ENCODE results near the gene PHLDA2. TPM values are rescaled to one million over a fixed set of nuclear protein-coding genes. Genes with fewer than 3 reads are reported as not detected.
A peak's percentile ranks its signal among the peaks of the same experiment; 100 is the strongest.
"Not testable (repeated sequence)": the region's sequence is repeated elsewhere in the genome, so short reads cannot be mapped to it uniquely, and the experiment has no call there.

Gene PHLDA2
- polyA plus RNA-seq, 1 of the 3 experiments (the other 2 are of a cell fraction), result 23.6 TPM

DNA sequence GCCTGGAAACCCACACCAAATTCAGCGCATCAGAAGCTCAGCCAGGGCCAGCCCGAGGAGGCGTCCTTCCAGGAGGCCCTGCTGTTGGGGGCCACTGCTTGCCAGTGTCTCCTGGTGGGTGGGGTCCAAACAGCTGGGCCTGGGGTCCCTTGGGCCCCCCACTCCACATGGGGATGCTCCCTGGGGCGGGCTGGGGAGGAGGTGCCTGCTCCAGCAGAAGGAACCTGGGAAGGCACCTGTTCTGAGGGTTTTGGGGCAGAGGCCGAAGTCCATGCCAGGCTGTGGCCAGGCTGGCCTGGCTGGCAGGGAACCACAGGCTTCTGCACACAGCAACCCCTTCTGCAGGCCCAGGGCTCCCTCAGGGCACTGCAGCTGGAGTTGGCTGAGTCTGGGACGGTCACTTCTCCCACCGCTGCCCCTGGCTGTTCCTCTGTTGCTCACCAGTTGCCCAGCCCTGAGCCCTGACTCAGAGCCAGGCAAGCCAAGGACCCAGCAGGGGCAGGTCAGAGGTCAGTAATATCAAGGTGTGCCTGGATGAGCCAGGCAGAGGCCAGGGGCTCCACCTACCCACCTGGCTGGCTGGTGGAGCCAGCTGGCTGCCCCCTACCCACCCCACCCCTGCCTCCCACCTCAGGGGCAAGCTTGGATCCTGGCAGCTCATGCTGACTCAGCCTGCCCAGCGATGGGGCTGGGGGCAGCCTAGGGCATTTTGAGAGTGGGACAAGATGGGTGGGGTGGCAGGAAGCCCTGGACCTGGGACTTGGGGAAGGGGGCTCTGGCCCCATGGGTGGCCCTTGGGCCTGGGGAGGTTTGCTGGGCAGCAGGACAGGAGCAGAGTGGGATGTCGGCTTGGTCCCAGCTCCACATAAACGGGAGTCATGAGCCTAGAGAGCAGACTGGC, 12.0 kb upstream of the PHLDA2 start:
- CTCF ChIA-PET, result interaction anchor here (1.1 to 4.2 kb wide), 6 partner anchors 12 to 410 kb away, joined by 3 to 27 read pairs (median 6); partner anchors contain the start of gene PHLDA2
- WGBS (ENCODE audit: low lambda C conversion rate), result 51% methylated on average over 3 of the region's 10 CpGs

DNA sequence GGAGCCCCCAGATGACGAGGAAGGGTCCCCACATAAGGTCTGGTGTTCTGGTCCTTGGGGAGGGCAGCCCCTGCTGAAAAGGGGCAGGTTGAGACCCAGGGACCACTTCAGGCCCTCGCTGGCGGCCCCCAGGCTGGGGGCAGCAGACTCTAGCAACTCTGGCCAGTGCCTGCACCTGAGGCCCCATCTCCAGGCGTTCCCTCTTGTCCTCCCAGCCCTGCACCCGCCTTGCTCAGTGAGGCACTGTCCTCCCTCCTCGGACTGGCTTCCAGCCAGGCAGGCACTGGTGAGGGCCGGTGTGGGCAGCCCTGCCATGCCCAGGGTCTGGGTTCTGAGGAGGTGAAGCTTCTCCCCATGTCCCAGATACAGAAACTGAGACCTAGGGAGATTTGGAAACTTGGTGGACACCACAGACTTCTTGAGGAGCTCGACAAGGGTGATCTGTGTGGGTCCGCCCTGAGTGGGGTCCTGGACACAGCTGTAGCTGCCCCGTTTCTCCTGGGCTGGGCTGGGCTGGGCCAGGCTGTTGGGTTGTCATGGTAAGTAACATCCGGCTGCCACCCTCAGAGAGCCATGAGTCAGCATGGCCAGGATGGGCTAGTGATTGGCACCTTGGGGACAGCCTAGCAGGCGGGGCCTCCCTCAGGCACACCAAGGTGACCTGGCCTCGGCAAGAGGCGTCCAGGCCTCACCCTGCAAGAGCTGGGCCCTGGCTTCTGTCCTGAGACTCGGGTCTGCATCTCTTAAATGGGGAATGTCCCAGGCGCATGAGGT, 11.1 kb upstream of the PHLDA2 start:
- Histone ChIP-seq H4K20me1 (ENCODE audit: insufficient read depth) (no peaks in the 10 kb centered on the region), H3K27me3 (ENCODE audit: insufficient read depth) (no peaks in the 10 kb centered on the region), H3K9me3 (0 out of 2 replicates have a peak, but pooled peaks cover 6% of the 10 kb centered on the region), H3F3A (replicated peaks; ENCODE audit: insufficient read depth) (peaks cover 16% of the 10 kb centered on the region), H3K9me2 (no peaks in the 10 kb centered on the region), H3K27ac (ENCODE audit: low read depth in 2 of 2, low read length in 1 of 2) (peak overlapping the region in 1 of 2 experiments; percentile 8; a peak in 1 of 4 replicates), H3K9ac (no peak overlapping the region), H3K4me3 (ENCODE audit: low read depth in 2 of 2, low read length in 1 of 2) (no peak overlapping the region), H3K4me2 (no peak overlapping the region), H3K36me3 (replicated peaks in 1 of 2; ENCODE audit: control insufficient read depth in 1 of 2, insufficient read depth in 2 of 2, low read length in 1 of 2) (peaks cover 12 to 24% of the 10 kb centered on the region in 2 experiments), H2AFZ (ENCODE audit: low read depth) (no peak overlapping the region), H3K4me1 (ENCODE audit: control insufficient read depth in 1 of 2, insufficient read depth in 2 of 2, low read depth in 1 of 2, low read length in 1 of 2) (peaks cover 0 to 25% of the 10 kb centered on the region in 2 experiments; a peak in 1 of 4 replicates), H3K79me2 (ENCODE audit: insufficient read depth) (no peaks in the 10 kb centered on the region)
- ChIA-PET POLR2A (no interaction called here), CTCF (interaction anchor here (1.2 to 4.2 kb wide), 7 partner anchors 11 to 409 kb away, joined by 3 to 27 read pairs (median 7); partner anchors contain the start of gene PHLDA2)
- 77% methylated on average over 9 of the region's 16 CpGs for WGBS (ENCODE audit: low lambda C conversion rate)
- DNase-seq, result peak; percentile 30
- TF ChIP-seq, protein P1, sequence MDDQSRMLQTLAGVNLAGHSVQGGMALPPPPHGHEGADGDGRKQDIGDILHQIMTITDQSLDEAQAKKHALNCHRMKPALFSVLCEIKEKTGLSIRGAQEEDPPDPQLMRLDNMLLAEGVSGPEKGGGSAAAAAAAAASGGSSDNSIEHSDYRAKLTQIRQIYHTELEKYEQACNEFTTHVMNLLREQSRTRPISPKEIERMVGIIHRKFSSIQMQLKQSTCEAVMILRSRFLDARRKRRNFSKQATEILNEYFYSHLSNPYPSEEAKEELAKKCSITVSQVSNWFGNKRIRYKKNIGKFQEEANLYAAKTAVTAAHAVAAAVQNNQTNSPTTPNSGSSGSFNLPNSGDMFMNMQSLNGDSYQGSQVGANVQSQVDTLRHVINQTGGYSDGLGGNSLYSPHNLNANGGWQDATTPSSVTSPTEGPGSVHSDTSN (IDR thresholded peaks at IDR 0.05), result peak; percentile 57
- no peak for TF ChIP-seq FOSL2 (IDR thresholded peaks at IDR 0.05; ENCODE audit: borderline replicate concordance, low read depth)

More for the DNA sequence above, 12.0 kb upstream of the PHLDA2 start:
- Histone ChIP-seq H2AFZ (ENCODE audit: low read depth) (no peak overlapping the region), H3K9me2 (no peaks in the 10 kb centered on the region), H3K36me3 (replicated peaks in 1 of 2; ENCODE audit: control insufficient read depth in 1 of 2, insufficient read depth in 2 of 2, low read length in 1 of 2) (peaks cover 12 to 24% of the 10 kb centered on the region in 2 experiments), H3K9ac (no peak overlapping the region), H3K4me1 (ENCODE audit: control insufficient read depth in 1 of 2, insufficient read depth in 2 of 2, low read depth in 1 of 2, low read length in 1 of 2) (peaks cover 6 to 32% of the 10 kb centered on the region in 2 experiments), H3K4me2 (no peak overlapping the region), H3K4me3 (ENCODE audit: low read depth in 2 of 2, low read length in 1 of 2) (no peak overlapping the region), H3K27ac (ENCODE audit: low read depth in 2 of 2, low read length in 1 of 2) (no peak overlapping the region; a peak in 1 of 4 replicates), H3K27me3 (ENCODE audit: insufficient read depth) (no peaks in the 10 kb centered on the region), H3K79me2 (ENCODE audit: insufficient read depth) (no peaks in the 10 kb centered on the region), H4K20me1 (ENCODE audit: insufficient read depth) (peaks cover 6% of the 10 kb centered on the region; the same call in 1 of the 2 replicates), H3K9me3 (0 out of 2 replicates have a peak, but pooled peaks cover 6% of the 10 kb centered on the region), H3F3A (replicated peaks; ENCODE audit: insufficient read depth) (peaks cover 22% of the 10 kb centered on the region)
- POLR2A ChIA-PET, result no interaction called here
- DNase-seq, result peak; percentile 61
- TF ChIP-seq, protein P2, sequence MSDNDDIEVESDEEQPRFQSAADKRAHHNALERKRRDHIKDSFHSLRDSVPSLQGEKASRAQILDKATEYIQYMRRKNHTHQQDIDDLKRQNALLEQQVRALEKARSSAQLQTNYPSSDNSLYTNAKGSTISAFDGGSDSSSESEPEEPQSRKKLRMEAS (IDR thresholded peaks at IDR 0.05; ENCODE audit: low read depth), result no peak
- TF ChIP-seq, protein P3, sequence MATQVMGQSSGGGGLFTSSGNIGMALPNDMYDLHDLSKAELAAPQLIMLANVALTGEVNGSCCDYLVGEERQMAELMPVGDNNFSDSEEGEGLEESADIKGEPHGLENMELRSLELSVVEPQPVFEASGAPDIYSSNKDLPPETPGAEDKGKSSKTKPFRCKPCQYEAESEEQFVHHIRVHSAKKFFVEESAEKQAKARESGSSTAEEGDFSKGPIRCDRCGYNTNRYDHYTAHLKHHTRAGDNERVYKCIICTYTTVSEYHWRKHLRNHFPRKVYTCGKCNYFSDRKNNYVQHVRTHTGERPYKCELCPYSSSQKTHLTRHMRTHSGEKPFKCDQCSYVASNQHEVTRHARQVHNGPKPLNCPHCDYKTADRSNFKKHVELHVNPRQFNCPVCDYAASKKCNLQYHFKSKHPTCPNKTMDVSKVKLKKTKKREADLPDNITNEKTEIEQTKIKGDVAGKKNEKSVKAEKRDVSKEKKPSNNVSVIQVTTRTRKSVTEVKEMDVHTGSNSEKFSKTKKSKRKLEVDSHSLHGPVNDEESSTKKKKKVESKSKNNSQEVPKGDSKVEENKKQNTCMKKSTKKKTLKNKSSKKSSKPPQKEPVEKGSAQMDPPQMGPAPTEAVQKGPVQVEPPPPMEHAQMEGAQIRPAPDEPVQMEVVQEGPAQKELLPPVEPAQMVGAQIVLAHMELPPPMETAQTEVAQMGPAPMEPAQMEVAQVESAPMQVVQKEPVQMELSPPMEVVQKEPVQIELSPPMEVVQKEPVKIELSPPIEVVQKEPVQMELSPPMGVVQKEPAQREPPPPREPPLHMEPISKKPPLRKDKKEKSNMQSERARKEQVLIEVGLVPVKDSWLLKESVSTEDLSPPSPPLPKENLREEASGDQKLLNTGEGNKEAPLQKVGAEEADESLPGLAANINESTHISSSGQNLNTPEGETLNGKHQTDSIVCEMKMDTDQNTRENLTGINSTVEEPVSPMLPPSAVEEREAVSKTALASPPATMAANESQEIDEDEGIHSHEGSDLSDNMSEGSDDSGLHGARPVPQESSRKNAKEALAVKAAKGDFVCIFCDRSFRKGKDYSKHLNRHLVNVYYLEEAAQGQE (IDR thresholded peaks at IDR 0.05; ENCODE audit: low read depth, low read length), result no peak
- TF ChIP-seq GABPA (IDR thresholded peaks at IDR 0.05; ENCODE audit: low read depth), result no peak
- TF ChIP-seq RCOR1 (IDR thresholded peaks at IDR 0.05; ENCODE audit: low read length), result no peak

DNA sequence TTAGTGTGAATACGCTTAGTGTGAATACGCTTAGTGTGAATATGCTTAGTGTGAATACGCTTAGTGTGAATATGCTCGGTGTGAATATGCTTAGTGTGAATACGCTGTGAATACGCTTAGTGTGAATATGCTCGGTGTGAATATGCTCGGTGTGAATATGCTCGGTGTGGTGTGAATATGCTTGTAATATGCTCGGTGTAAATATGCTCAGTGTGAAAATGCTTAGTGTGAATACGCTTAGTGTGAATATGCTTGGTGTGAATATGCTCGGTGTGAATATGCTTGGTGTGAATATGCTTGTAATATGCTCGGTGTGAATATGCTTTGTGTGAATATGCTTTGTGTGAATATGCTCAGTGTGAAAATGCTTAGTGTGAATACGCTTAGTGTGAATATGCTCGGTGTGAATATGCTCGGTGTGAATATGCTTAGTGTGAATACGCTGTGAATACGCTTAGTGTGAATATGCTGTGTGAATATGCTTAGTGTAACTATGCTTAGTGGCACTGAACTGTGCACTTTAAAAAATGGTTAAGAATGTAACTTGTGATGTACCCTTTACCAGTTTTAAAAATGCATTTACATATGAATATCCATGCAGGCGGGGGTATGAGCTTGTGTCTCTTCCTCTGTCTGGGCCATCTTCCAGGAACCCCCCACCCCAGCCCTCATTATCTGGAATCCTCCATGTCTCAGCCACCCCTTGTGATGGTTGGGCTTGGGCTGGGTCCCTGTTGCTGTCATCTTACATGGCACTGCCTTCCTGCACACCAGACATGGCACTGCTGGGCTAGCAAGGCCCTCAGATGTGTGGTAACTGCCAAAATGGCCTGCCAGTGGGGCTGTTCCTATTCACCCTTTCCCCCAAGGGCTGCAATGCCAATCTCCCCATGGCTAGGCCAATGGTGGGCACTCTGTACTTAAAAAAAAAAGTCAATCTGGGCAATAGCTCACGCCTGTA, 9.5 kb upstream of the PHLDA2 start:
- H3K9ac ChIP-seq; H3K9me2 ChIP-seq; POLR2A ChIA-PET; H3K4me3 ChIP-seq (ENCODE audit: low read depth in 2 of 2, low read length in 1 of 2); H3K4me2 ChIP-seq; H4K20me1 ChIP-seq (ENCODE audit: insufficient read depth); H2AFZ ChIP-seq (ENCODE audit: low read depth); DNase-seq; H3K27ac ChIP-seq (ENCODE audit: low read depth in 2 of 2, low read length in 1 of 2); H3K79me2 ChIP-seq (ENCODE audit: insufficient read depth); H3K27me3 ChIP-seq (ENCODE audit: insufficient read depth); H3K36me3 ChIP-seq (replicated peaks in 1 of 2; ENCODE audit: control insufficient read depth in 1 of 2, insufficient read depth in 2 of 2, low read length in 1 of 2); H3K9me3 ChIP-seq: not testable (repeated sequence)
- 88% methylated on average over 20 of the region's 20 CpGs for WGBS (ENCODE audit: low lambda C conversion rate)
- Histone ChIP-seq H3F3A (replicated peaks; ENCODE audit: insufficient read depth) (peaks cover 16% of the 10 kb centered on the region), H3K4me1 (ENCODE audit: control insufficient read depth in 1 of 2, insufficient read depth in 2 of 2, low read depth in 1 of 2, low read length in 1 of 2) (peaks cover 0 to 20% of the 10 kb centered on the region in 2 experiments; a peak in 1 of 4 replicates)
- CTCF ChIA-PET, result interaction anchor here (1.2 to 4.2 kb wide), 3 partner anchors 9 to 153 kb away, joined by 3 to 27 read pairs (median 8); partner anchors contain the start of gene PHLDA2
